HepG2 (cell line): ENCODE measurements around the gene PHLDB1.

Source experiments
- CCDC6 ChIP-seq: sonication (generic); formaldehyde crosslinking; IDR thresholded peaks from 2 replicates; pipeline ENCODE4 v1.8.1; 2022; ENCODE audit warnings: mild to moderate bottlenecking, missing genetic modification reagents, moderate library complexity
- CTCF ChIP-seq: sonication (generic); formaldehyde crosslinking; IDR thresholded peaks from 2 replicates; pipeline ENCODE4 v1.5.0; 2020; ENCODE audit warnings: mild to moderate bottlenecking, missing genetic modification reagents, moderate library complexity
- POLR2A ChIP-seq, 2 experiments: IDR thresholded peaks; 2 replicates each; pipeline ENCODE4 v1.6.1; 2011; ENCODE audit warnings: low read depth in 2 of 2, low read length in 2 of 2, mild to moderate bottlenecking in 1 of 2, moderate library complexity in 1 of 2; ENCODE audit not compliant: insufficient read depth in 1 of 2
- ZBTB43 ChIP-seq: sonication (generic); formaldehyde crosslinking; conservative IDR thresholded peaks from 2 replicates; pipeline ENCODE4 v1.4.0; 2020; ENCODE audit warnings: missing genetic modification reagents
- ZNF205 ChIP-seq: IDR thresholded peaks from 2 replicates; pipeline ENCODE4 v1.6.1; 2018; ENCODE audit warnings: missing biosample characterization, missing genetic modification reagents
- ZNF234 ChIP-seq: sonication (generic); formaldehyde crosslinking; conservative IDR thresholded peaks from 2 replicates; pipeline ENCODE4 v1.5.1; 2020; ENCODE audit warnings: mild to moderate bottlenecking, missing genetic modification reagents
- ZNF318 ChIP-seq: sonication (generic); formaldehyde crosslinking; IDR thresholded peaks from 2 replicates; pipeline ENCODE4 v1.4.0; 2020; ENCODE audit warnings: mild to moderate bottlenecking, missing genetic modification reagents

- no peak for TF ChIP-seq CTCF (CRISPR knock-in tag)
- no peak for TF ChIP-seq POLR2A (IDR thresholded peaks at IDR 0.05; ENCODE audit: insufficient read depth in 1 of 2, low read depth in 2 of 2, low read length in 2 of 2)
- TF ChIP-seq CCDC6 (CRISPR knock-in tag), result no peak
- TF ChIP-seq ZNF234 (CRISPR knock-in tag), result no peak
- no peak for TF ChIP-seq ZBTB43 (CRISPR knock-in tag)
- no peak for TF ChIP-seq ZNF205
- no peak for TF ChIP-seq ZNF318 (CRISPR knock-in tag)
Measured at GRCh38 chr11:118641397-118642019, 34.1 kb downstream of the PHLDB1 start.
